Ovary (tissue), 3 donors: Measurements from ENCODE around the gene TRIM42.

Experiments used
- EP300 ChIP-seq: sonication (generic); formaldehyde crosslinking; IDR thresholded peaks from one replicate; pipeline ENCODE4 v1.6.1; 2017; ENCODE audit warnings: antibody characterized with exemption
- POLR2A ChIP-seq: fragments of 450-650 bp; IDR thresholded peaks from one replicate; pipeline ENCODE4 v1.6.1; 2017; ENCODE audit warnings: antibody characterized with exemption, mild to moderate bottlenecking, moderate library complexity
- TF ChIP-seq, protein P1 (sequence below), 3 donors: fragments of 450-650 bp in 2 of 3; fragments of 200-600 bp in 1 of 3; IDR thresholded peaks; one replicate each; pipeline versions ENCODE4 v1.5.1 to v1.8.0; 2016 to 2022; ENCODE audit warnings: antibody characterized with exemption in 3 of 3, mild to moderate bottlenecking in 1 of 3
- donor health status: DM: no; HTN: no; CAD: no.

- no peak for TF ChIP-seq EP300
- TF ChIP-seq, protein P1, sequence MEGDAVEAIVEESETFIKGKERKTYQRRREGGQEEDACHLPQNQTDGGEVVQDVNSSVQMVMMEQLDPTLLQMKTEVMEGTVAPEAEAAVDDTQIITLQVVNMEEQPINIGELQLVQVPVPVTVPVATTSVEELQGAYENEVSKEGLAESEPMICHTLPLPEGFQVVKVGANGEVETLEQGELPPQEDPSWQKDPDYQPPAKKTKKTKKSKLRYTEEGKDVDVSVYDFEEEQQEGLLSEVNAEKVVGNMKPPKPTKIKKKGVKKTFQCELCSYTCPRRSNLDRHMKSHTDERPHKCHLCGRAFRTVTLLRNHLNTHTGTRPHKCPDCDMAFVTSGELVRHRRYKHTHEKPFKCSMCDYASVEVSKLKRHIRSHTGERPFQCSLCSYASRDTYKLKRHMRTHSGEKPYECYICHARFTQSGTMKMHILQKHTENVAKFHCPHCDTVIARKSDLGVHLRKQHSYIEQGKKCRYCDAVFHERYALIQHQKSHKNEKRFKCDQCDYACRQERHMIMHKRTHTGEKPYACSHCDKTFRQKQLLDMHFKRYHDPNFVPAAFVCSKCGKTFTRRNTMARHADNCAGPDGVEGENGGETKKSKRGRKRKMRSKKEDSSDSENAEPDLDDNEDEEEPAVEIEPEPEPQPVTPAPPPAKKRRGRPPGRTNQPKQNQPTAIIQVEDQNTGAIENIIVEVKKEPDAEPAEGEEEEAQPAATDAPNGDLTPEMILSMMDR (IDR thresholded peaks at IDR 0.05) = no peak
- no peak for TF ChIP-seq POLR2A
Observed at GRCh38 chr3:140710711-140711389, 33.0 kb downstream of the TRIM42 start.
